HEK293T (cell line): ENCODE data around the gene HSF5.

Experiments
- ARNT ChIP-seq: fragments of 450-650 bp; IDR thresholded peaks from 2 replicates; pipeline ENCODE4 v1.6.1; 2017; ENCODE audit warnings: mild to moderate bottlenecking
- BHLHE40 ChIP-seq: fragments of 450-650 bp; IDR thresholded peaks from 2 replicates; pipeline ENCODE4 v1.6.1; 2016; ENCODE audit warnings: mild to moderate bottlenecking, moderate library complexity, borderline replicate concordance
- CTBP1 ChIP-seq: fragments of 450-650 bp; IDR thresholded peaks from 2 replicates; pipeline ENCODE4 v1.6.1; 2016; ENCODE audit warnings: borderline replicate concordance
- FOXK2 ChIP-seq: fragments of 450-650 bp; IDR thresholded peaks from 2 replicates; pipeline ENCODE4 v1.6.1; 2016; ENCODE audit warnings: mild to moderate bottlenecking
- L3MBTL2 ChIP-seq: fragments of 450-650 bp; conservative IDR thresholded peaks from 2 replicates; pipeline ENCODE4 v1.6.1; 2016; ENCODE audit warnings: mild to moderate bottlenecking
- LEF1 ChIP-seq: fragments of 450-650 bp; IDR thresholded peaks from 2 replicates; pipeline ENCODE4 v1.6.1; 2017; ENCODE audit warnings: mild to moderate bottlenecking, borderline replicate concordance
- SP1 ChIP-seq: fragments of 450-650 bp; IDR thresholded peaks from 2 replicates; pipeline ENCODE4 v1.6.1; 2017
- SUZ12 ChIP-seq: fragments of 450-650 bp; IDR thresholded peaks from 2 replicates; pipeline ENCODE4 v1.6.1; 2016; ENCODE audit warnings: mild to moderate bottlenecking
- TARDBP ChIP-seq: fragments of 450-650 bp; IDR thresholded peaks from 2 replicates; pipeline ENCODE4 v1.6.1; 2016
- TF ChIP-seq, protein P1 (sequence below): fragments of 450-650 bp; IDR thresholded peaks from 2 replicates; pipeline ENCODE4 v1.6.1; 2016

DNA sequence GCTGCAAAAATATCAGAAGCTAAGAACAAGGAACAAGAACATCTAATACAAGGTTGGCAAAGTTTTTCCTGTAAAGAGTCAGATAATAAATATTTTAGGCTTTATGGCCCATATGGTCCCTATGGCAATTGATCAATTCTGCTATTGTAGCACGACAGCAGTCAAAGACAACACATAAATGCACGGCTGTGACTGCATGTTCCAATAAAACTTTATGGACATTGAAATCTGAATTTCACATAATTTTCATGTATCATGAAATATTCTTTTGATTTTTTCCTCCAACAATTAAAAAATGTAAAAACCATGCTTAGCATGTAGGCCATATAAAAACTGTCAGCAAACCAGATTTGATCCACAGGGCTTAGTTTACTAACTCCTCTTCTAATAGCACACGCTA, 60.4 kb downstream of the HSF5 start:
- TF ChIP-seq BHLHE40, result no peak
- no peak for TF ChIP-seq TARDBP
- no peak for TF ChIP-seq SP1
- no peak for TF ChIP-seq ARNT
- TF ChIP-seq LEF1, result no peak
- no peak for TF ChIP-seq CTBP1
- no peak for TF ChIP-seq FOXK2
- TF ChIP-seq L3MBTL2, result no peak
- TF ChIP-seq, protein P1, sequence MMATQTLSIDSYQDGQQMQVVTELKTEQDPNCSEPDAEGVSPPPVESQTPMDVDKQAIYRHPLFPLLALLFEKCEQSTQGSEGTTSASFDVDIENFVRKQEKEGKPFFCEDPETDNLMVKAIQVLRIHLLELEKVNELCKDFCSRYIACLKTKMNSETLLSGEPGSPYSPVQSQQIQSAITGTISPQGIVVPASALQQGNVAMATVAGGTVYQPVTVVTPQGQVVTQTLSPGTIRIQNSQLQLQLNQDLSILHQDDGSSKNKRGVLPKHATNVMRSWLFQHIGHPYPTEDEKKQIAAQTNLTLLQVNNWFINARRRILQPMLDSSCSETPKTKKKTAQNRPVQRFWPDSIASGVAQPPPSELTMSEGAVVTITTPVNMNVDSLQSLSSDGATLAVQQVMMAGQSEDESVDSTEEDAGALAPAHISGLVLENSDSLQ, result no peak
- TF ChIP-seq SUZ12, result no peak
